DMS53 (cell line): ENCODE data around the gene POC1B.
A peak's percentile ranks its signal among the peaks of the same experiment; 100 is the strongest.

Source experiments
- DNase-seq: peaks from one replicate; lab custom pipeline; 2025; lab: John Stamatoyannopoulos, UW

Gene POC1B

DNA sequence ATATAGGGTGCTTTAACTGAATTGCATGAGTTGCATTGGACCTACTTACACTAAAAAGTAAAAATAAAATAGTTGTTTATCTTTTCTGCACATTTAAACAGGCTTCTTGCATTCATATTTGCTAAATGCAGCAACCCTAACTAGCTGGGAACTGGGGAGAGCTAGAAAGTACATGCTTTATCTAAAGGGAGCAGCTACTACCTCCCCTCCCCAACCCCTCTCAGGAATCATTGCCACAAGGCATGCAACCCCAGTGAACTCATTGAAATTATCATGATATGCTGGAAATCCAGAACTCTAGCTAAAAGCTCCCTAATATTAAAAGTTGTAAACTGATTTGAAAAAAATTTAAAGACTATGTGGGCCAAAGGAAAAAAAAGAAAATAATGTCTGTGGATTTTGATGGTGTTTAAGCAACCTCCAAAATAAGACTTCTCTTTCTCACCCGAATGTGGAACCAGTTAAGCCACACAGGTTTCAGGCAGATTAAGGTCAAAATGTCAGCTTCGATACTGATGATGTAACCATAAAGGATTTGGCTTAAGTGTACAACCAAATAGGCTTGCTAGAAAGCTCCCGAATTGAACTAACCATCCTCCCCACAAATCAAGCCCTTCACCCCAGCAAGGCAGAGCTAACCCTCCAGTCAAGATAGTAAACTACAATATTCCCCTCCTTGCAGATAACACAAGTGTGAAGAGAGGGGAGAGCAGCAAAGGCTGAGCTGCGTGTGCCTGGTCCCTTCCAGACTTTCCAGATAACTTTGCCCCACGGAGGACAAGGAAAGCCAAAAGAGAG lies 13.8 kb upstream of the POC1B start:
- no peak for DNase-seq

DNA sequence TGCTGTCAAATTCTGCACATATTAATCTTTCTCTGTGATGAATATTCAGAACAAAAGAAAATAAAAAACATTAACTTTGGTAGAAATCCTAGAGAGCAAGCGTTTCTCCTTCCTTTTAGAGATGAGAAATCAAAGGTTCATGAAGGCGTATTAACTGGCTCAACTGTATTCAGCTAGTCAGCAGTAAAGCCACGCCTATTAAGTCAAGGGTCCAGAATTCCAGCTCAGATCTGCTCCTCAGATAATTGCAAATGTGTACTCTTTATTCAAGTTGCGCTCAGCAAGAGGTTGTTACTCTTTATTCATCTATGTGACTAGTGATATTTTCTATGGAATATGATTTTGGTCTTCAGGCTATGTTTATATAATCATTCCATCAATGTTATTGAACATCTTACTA lies 13.1 kb upstream of the POC1B start:
- no peak for DNase-seq

DNA sequence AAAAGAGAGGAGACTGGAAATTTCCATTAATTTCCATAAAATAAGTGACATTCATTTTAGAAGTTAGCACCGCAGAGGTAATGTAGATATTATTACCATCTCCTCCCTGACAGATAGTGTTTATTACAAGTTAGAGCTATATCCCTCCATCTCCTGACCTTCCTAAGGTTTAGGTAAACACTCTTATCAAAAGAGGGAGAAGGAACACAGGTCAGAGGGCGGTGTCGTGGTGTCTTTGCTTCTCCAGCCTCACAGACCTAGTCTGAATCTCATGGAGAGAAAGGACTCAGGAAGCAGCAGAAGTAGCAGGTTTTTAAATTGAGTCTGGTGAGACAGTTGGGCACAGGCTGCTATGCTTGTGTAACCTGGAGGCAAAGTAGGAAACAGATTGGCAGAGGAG lies 11.5 kb upstream of the POC1B start:
- DNase-seq = no peak

DNA sequence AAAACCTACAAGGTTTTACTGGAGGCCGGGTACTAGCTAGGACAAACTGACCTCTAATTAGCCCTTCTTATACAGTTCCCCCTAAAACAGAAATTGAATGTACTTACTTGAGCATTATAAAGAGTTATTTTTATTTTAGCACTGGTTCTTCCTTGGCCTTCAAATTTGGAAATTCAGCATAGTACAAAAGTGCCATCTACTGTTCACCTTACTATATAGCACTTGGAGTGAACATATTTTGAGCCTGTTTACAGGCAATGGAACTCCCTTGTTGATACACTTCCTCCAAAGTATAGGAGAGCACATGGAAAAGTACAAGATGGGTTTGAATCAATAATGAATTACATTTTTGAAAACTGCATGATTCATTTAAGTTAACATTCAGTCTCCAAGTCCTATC lies 3.9 kb upstream of the POC1B start:
- peak; percentile 78 for DNase-seq

GRCh38 chr12:89528434-89528833 lies 2.6 kb upstream of the POC1B start:
- DNase-seq = no peak

DNA sequence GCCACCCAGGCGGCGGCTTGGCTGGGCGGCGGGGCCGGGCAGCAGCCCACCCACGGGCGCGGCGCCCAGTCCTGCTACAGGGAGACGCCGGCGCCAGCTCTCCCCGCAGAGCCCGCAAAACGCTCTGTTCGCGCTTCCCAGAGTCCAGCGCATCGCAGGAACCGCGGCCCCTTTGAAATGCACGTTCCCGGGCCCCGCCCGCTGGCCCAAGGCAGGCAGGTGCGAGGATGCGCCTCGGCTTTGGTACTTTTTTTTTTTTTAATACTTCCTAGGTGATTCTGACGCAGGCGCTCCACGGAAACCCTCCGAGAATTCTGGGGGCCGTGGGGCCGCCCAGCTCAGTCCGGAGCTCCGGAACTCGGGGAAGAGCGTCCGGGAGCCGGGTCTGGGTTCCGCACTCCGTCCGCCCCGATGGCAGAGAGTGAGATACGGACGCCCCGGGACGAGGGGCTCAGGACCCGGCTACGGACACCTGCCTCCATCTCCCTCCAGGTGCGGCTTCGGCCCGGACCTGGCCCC lies 483 bp downstream of the POC1B start:
- DNase-seq = peak; percentile 94

DNA sequence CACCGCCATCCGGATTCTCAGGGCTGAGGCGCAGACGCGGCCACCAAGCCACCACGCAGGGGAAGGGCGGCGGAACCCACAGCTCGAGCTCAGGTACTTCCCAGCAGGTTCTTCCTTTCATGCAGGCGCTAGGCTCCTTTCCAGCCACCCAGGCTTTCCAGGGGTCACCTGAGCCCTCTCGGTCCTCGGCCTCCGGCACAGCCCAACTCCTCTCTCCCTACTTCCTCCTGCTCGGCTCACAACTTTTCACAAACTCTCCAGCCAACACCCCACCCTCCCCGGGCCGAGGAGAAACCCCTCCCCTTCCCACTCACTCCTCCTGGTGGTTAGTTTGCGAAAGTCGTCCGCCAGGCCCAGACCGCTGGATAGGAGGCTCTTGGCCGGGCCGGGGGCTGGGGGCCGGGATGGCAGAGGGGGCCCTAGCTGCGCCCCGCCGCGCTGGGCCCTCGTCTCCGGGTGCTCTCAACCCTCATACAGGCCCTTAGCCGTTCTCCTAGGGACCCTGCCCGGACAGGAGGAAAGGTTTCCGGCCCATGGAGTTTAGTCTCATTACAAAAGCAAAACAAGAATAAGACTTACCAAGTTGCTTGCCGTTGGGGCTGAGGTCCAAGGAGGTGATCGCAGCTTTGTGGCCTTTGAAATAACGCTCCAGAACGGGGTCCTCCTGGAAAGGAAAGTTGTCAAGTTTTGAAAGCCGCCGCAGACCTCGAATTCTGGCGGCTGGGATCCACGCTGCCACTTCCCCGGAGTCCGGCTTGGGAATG lies 1.1 kb downstream of the POC1B start, which contains the start of gene GALNT4:
Gene GALNT4, minus strand, starts transcription at position 256 of the 764 bp plus-strand sequence. Its CDS starts 247 bp downstream, at position 9.
- peak; percentile 89 for DNase-seq

DNA sequence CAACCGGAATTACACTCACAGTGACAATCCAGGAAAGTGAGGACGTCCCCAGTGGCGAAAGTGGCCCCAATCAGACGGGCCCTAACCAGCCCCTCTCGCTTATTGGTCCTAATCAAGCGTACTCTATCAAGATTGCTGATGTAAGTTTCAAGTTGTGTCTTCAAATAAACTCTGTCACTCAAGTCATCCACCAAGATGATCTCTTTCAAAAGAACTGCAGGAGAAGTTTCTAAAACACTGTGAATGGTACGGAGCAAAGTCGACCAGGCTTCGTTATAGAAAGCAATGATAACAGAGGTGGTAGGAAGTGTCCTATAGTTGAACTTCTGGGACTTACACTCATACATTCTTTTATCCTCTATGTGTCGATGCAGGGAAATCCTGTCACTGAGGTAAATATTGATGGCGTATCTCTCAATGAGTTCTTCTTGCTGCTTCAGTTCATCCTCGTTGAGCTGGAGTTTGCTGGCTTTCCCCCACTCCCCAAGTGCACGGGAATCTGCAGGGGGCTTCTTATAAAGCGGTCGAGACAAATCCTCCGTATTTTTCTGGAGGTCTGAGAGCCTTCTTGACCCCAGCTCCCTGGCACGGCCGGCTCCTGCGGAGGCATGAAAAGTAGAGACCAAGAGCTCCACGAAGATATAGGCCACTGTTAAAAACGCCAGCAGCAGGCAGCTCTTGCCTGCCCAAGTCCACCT lies 1.9 kb downstream of the POC1B start:
- DNase-seq = no peak

DNA sequence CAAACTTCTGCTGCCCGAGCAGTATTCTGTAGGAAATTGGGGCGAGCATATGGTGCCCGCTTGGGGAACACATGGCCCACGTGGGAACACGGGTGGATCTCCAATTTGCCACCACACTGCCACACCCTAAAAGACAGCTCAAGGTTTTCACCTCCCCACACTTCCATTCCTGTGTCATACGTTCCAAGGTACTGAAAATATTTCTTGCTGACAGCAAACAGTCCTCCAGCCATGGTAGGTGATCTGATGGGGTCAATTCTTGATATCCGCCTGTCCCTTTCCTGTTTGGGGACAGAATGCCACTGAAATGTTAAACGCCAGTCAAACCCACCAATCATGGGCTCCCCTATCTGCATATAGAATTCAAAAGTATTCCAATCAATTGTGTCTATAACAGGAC lies 2.5 kb downstream of the POC1B start:
- DNase-seq = no peak

DNA sequence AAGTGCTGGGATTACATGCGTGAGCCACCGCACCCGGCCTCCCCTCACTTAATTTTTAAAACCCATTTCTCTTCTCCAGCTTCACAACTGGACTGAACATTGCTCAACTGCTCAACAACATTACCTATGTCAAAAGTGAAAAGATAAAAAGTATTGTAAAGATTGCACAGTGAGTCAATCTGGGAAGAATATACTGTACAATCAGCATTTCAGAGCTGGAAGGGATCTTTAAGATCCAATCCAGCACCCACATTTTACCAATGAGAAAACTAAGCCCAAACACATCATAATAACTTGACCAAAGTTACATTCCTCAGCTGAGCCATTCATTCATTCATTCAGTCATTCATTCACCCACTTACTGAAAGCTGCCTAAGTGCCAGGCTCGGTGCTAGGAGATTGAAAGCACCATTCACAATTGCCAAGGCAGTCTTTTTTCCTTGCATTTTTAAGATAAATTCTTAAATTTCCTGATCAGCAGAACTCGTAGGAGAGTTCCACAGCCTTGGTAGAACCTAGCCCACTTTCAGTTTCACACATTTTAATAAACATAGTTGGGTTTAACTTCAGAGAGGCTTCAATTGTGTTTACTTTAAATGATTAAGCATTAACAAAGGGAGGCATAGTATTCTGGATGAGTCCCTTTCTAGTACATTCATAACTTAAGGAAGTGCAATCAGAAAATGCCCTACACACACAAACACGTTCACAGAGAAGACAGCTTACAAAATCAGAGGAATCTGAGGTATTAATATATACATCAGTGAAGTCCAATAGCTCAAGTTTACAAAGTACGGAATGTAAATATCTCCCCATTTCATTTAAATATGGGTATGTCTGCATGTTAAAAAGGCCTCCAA lies 4.3 kb downstream of the POC1B start:
- DNase-seq = peak; percentile 54

DNA sequence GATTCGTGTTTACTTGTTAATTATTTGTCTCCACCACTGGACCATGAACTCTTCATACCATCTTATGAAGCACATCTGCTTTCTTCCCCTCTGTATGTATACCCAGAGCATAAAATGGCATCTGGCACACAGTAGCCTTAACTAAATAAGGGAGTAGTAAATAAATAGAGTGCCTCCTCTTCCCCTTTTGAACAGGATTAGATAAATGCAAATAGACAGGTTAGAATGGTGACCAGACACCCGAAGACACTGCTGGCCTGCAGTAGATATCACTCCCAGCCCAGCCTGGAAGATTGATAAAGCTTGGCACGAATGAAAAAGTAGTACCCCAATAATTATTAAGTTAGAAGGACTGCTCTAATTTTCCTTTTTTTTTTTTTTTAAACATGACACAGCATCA lies 8.1 kb downstream of the POC1B start:
- DNase-seq = peak; percentile 88

DNA sequence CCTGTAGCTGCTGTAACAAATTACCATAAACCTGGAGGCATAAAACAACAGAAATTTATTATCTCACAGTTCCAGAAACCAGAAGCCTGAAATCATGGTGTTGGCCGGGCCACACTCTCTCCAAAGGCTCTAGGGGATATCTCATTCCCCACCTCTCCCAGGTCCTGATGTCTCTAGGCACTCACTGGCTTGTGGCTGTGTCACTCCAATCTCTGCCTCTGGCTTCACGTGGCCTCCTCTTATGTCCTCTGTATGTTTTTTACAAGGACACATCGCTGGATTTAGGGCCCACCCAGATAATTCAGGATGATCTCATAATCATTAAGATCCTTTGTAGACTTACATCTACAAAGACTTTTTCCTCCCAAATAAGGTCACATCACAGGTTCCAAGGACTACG lies 9.2 kb downstream of the POC1B start:
- peak; percentile 28 for DNase-seq

DNA sequence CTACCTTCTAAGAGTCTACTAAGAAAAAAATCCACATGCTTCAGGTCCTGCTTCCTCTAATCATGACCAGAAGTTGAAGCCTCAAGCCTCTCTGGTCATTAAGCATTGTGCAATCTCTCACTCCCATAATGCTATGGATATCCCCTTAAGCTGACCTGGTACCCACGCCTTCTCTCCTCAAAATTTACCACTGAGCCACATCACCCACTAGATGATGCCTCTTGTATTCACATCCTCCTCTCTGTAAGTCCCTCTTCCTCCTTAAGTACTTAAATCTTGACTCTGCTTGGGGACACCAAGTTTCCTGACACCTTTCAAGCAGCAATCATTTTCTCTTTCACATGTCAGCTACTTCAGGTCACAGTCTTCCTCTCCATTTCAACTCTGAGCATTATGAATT lies 11.1 kb downstream of the POC1B start:
- no peak for DNase-seq

GRCh38 chr12:89513544-89513943 lies 12.3 kb downstream of the POC1B start:
- DNase-seq = no peak

DNA sequence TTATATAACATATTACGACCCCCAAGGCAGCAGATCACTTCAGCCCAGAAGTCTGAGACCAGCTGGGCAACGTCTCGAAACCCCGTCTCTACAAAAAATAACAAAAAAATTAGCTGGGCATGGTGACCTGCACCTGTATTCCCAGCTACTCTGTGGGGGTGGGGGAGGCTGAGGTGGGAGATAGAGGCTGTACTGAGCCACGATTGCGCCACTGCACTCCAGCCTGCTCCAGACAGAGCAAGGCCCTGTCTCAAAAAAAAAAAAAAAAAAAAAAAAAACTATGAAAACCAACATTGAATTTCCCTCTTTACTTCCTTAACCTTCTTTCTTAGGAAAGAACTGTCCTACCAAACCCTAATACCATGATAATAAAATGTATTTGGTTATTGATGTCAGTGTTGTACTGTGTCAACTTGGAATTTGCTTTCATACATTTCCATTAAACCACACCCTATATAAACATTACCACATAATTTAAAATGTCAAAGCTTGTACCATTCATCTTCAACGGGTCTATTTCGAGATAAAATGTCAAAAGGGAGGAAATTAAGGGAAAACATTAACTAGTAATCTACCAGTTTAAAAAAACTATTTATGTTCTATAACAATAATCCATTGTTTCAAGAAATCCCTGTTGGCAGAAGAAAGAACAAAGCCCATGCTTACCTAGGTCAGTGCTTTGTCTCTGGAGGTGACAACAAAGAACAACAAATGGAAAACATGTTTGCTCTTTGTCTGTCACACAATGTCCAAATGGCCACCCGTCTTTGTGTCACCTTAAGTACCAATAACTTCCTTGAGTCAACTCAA lies 18.6 kb downstream of the POC1B start:
- DNase-seq = peak; percentile 52

DNA sequence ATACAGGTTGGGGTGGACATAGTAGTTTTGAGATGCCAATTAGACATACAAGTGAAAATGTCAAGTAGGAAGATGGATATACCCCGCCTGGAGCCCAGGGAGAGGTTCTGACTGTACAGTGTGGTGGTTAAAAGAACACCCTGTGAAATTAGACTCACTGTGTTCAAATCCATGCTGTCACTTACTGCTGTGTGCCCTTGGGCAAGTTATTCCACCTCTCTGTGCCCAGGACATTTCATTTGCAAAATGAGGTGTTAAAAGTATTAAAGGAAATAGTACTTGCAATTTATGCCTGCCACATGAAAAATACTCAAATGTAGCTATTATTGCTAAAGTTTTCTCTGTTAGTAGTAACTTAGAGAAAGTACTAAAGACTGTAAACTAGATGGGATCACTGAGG lies 19.8 kb downstream of the POC1B start:
- no peak for DNase-seq

DNA sequence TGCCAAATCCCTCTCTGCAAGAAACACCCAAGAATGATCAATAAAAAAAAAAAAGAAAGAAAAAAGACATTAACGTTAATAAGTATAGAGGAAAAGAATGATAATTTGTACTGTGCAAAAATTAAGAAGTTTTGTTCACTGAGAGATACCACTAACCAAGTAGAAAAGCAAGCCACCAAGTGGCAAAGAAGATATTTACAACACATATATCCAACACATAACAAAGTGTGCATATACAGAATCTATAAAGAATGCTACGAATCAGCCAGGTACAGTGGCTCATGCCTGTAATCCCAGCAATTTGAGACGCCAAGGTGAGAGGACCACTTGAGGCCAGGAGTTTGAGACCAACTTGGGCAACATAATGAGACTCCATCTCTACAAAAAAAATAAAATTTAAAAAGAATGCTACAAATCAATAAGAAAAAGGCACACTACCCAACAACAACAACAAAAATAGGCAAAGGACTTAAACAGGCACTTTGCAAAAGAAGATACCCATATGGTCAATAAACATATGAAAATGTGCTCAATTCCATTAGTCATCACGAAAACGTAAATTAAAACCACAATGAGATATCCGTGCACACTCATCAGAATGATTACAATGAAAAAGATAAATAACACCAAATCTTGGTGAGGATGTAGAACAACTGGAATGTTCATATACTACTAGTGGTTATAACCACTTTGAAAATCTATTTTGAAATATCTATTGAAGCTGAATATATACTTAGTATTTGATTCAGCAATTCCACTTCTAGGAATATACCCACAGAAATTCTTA lies 21.1 kb downstream of the POC1B start:
- DNase-seq = no peak

DNA sequence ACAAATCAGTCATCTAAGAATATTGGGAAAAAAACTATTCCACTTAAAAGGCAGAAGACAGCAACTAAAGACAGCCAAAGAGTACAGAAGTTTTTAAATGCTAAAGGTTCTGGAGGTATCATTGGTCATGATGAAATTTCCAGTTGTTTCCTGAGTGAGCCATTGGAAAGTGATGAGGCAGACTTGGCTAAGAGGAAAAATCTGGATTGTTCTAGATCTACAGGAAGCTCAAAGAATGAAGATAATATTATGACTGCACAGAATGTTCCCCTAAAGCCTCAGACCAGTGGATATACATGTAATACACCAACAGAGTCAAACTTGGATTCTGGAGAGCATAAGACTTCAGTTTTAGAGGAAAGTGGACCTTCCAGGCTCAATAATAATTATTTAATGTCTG lies 24.1 kb downstream of the POC1B start:
- no peak for DNase-seq

- DNase-seq = no peak
These were observed 26.0 kb downstream of the POC1B start for GRCh38 chr12:89499857-89500256.

DNA sequence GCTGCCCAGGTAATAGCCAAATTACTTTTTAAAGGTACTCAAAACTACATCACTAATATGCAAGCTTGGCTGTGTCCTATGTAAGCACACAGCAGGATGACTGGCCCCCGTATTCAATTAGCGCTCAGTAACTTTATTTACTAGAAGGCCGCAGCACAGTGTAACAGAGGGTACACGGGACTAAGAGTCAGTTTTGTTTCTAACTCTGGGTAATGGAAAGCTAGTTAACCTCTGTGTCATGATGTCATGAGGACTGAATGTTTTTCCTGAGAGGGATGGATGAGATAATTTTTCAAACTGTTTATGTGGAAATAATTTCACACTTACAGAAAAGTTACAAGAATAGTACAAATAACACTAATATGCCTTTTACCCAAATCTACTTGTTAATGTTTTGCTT lies 28.4 kb downstream of the POC1B start:
- DNase-seq = no peak
